ENCODE measurements around the gene IQCM. TPM values are rescaled to one million over a fixed set of nuclear protein-coding genes. Genes with fewer than 3 reads are reported as not detected.

The IQCM gene
- polyA plus RNA-seq, 1 donor (not counting 4 experiments of a cell fraction or from before 2014, with no cell fraction given) = not detected

DNA sequence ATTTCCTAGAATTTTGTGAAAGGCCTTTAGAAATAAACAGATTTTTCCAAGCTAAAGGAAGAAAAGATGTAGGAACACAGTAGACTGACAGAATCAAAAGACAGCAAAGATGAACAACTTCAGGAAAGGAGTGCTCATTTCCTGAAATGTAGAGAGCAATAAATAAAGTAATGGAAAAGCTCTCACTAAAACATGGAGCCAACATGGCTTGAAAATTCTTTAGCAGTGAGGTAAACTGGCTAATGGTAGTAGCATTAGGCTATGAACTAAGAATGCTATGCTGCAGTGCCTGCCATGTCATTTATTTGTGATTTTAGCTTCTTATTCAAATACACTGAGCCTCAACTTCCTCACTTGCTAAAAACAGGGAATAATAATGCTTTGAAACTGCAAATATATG, 108.7 kb downstream of the IQCM start:
- H3K4me3 ChIP-seq (ENCODE audit: control insufficient read depth in 2 of 3, extremely low read depth in 1 of 3, insufficient read depth in 2 of 3, low read depth in 1 of 3, low read length in 3 of 3) = no peak overlapping the region
- no peaks in the 10 kb centered on the region for H4K20me1 ChIP-seq (ENCODE audit: control insufficient read depth, extremely low read depth, insufficient read depth, low read length)
- no peak overlapping the region for H3K27ac ChIP-seq (ENCODE audit: control insufficient read depth, insufficient read depth, low read length)
- H3K4me2 ChIP-seq (ENCODE audit: control insufficient read depth, extremely low read depth, insufficient read depth, low read depth, low read length) = no peak overlapping the region
- DNase-seq (ENCODE audit: low read depth, low spot score) (no peak), FAIRE-seq (no peak)
- TF ChIP-seq, protein P1, sequence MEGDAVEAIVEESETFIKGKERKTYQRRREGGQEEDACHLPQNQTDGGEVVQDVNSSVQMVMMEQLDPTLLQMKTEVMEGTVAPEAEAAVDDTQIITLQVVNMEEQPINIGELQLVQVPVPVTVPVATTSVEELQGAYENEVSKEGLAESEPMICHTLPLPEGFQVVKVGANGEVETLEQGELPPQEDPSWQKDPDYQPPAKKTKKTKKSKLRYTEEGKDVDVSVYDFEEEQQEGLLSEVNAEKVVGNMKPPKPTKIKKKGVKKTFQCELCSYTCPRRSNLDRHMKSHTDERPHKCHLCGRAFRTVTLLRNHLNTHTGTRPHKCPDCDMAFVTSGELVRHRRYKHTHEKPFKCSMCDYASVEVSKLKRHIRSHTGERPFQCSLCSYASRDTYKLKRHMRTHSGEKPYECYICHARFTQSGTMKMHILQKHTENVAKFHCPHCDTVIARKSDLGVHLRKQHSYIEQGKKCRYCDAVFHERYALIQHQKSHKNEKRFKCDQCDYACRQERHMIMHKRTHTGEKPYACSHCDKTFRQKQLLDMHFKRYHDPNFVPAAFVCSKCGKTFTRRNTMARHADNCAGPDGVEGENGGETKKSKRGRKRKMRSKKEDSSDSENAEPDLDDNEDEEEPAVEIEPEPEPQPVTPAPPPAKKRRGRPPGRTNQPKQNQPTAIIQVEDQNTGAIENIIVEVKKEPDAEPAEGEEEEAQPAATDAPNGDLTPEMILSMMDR (optimal IDR thresholded peaks at IDR 0.05 in 1 of 3, IDR thresholded peaks at IDR 0.05 in 1 of 3, conservative IDR thresholded peaks at IDR 0.05 in 1 of 3; ENCODE audit: extremely low read depth in 1 of 3, insufficient read depth in 2 of 3, low read length in 3 of 3) = no peak
- no peak for TF ChIP-seq EZH2 (IDR thresholded peaks at IDR 0.05; ENCODE audit: low read length)
- H3K9me3 ChIP-seq (ENCODE audit: control insufficient read depth, low read depth, low read length) = no peaks in the 10 kb centered on the region
- no peak overlapping the region for H2AFZ ChIP-seq (ENCODE audit: control insufficient read depth, low read length)
- H3K9me1 ChIP-seq (ENCODE audit: control insufficient read depth, extremely low read depth, insufficient read depth, low read length) = no peaks in the 10 kb centered on the region
- peaks cover 12% of the 10 kb centered on the region for H3K4me1 ChIP-seq (ENCODE audit: control insufficient read depth, extremely low read depth, insufficient read depth, low read length)
- dilution Hi-C loops (cut with MboI; ENCODE audit: extremely low pct_ligation_motif_present, low sequenced_read_pairs) = no loop called here
- no peaks in the 10 kb centered on the region for H3K79me2 ChIP-seq (ENCODE audit: control insufficient read depth, insufficient read depth, low read length)
- H3K36me3 ChIP-seq (ENCODE audit: control insufficient read depth in 2 of 2, extremely low read depth in 1 of 2, insufficient read depth in 2 of 2, low read length in 2 of 2) = no peaks in the 10 kb centered on the region
- no peaks in the 10 kb centered on the region for H3K27me3 ChIP-seq (ENCODE audit: control insufficient read depth, extremely low read depth, insufficient read depth, low read length)
- no peak overlapping the region for H3K9ac ChIP-seq (ENCODE audit: control insufficient read depth, extremely low read depth, insufficient read depth, low read length)

DNA sequence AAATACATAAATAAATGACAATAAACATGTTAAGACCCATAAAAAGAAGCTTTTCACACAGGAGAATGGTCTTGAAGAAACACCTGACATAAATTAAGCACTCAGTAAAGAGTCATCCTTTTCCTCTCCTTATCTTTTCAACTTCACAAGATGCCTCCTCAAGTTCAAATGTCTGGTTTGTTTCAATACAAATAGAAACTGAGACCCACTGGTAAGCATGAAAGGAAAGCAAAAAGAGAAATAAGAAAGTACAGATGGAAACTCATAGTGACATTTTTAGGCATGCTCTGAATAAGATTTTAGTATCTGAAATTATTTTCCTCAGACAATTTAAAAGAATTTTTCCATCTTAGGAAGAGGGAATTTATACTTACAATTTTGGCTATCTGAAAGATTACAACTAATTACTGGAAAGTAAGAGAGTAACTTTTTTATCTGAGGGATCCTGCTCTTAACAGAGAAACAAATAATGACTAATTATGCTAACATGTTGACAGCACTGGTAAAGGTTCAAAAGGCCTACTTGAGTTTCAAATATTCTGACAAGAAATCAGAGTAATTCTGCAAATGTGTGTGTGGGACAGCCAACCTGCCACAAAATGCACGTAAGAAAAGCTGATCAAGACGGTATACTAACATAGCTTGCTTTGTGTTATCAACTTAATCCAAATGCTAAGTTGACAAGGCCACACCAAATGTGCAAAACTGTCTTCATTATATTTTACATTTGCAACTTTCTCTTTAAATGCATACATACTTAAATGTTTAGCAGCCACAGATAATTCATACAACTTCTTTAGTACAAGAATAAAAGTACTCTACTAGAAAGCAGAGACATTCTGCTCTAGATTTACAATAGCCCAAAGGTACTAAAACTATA, 113.0 kb downstream of the IQCM start:
- Histone ChIP-seq H3K9me3 (ENCODE audit: control insufficient read depth, low read depth, low read length) (no peaks in the 10 kb centered on the region), H3K9ac (ENCODE audit: control insufficient read depth, extremely low read depth, insufficient read depth, low read length) (no peak overlapping the region), H3K4me2 (ENCODE audit: control insufficient read depth, extremely low read depth, insufficient read depth, low read depth, low read length) (no peak overlapping the region), H3K79me2 (ENCODE audit: control insufficient read depth, insufficient read depth, low read length) (no peaks in the 10 kb centered on the region), H3K36me3 (ENCODE audit: control insufficient read depth in 2 of 2, extremely low read depth in 1 of 2, insufficient read depth in 2 of 2, low read length in 2 of 2) (no peaks in the 10 kb centered on the region), H3K27me3 (ENCODE audit: control insufficient read depth, extremely low read depth, insufficient read depth, low read length) (no peaks in the 10 kb centered on the region), H2AFZ (ENCODE audit: control insufficient read depth, low read length) (no peak overlapping the region), H3K4me1 (ENCODE audit: control insufficient read depth, extremely low read depth, insufficient read depth, low read length) (no peaks in the 10 kb centered on the region), H3K4me3 (ENCODE audit: control insufficient read depth in 2 of 3, extremely low read depth in 1 of 3, insufficient read depth in 2 of 3, low read depth in 1 of 3, low read length in 3 of 3) (no peak overlapping the region), H3K9me1 (ENCODE audit: control insufficient read depth, extremely low read depth, insufficient read depth, low read length) (no peaks in the 10 kb centered on the region), H4K20me1 (ENCODE audit: control insufficient read depth, extremely low read depth, insufficient read depth, low read length) (no peaks in the 10 kb centered on the region), H3K27ac (ENCODE audit: control insufficient read depth, insufficient read depth, low read length) (no peak overlapping the region)
- FAIRE-seq (no peak), DNase-seq (ENCODE audit: low read depth, low spot score) (no peak)
- TF ChIP-seq EZH2 (IDR thresholded peaks at IDR 0.05; ENCODE audit: low read length) = no peak
- TF ChIP-seq, protein P1 (optimal IDR thresholded peaks at IDR 0.05 in 1 of 3, IDR thresholded peaks at IDR 0.05 in 1 of 3, conservative IDR thresholded peaks at IDR 0.05 in 1 of 3; ENCODE audit: extremely low read depth in 1 of 3, insufficient read depth in 2 of 3, low read length in 3 of 3) = no peak
- dilution Hi-C loops (cut with MboI; ENCODE audit: extremely low pct_ligation_motif_present, low sequenced_read_pairs) = no loop called here
